Liver (tissue), 9 donors: Measurements from ENCODE around the gene STK11. TPM values are rescaled to one million over a fixed set of nuclear protein-coding genes. Genes with fewer than 3 reads are reported as not detected.

Experiments used
- DNase-seq: peaks from one replicate; pipeline ENCODE4 v3.0.0-alpha.2; 2017; ENCODE audit warnings: low spot score
- H3K27ac ChIP-seq, 2 donors: one replicate each; pipeline ENCODE4 v1.7.0; 2013; ENCODE audit warnings: inconsistent platforms in 2 of 2, low read length in 2 of 2, control low read depth in 1 of 2, low read depth in 1 of 2, mild to moderate bottlenecking in 1 of 2
- H3K27me3 ChIP-seq, 4 donors: one replicate each; pipeline versions ENCODE4 v1.6.1 to v1.7.0; 2013; ENCODE audit warnings: low read length in 3 of 4, inconsistent platforms in 1 of 4, mild to moderate bottlenecking in 1 of 4, moderate library complexity in 1 of 4; ENCODE audit not compliant: control insufficient read depth in 4 of 4, insufficient read depth in 4 of 4
- H3K36me3 ChIP-seq, 4 donors: one replicate each; pipeline versions ENCODE4 v1.6.1 to v1.7.0; 2013; ENCODE audit warnings: low read length in 3 of 4, mild to moderate bottlenecking in 3 of 4, low read depth in 1 of 4, moderate library complexity in 1 of 4; ENCODE audit not compliant: control insufficient read depth in 4 of 4, insufficient read depth in 3 of 4
- H3K4me1 ChIP-seq, 4 donors: one replicate each; pipeline versions ENCODE4 v1.6.1 to v1.7.0; 2013; ENCODE audit warnings: low read length in 3 of 4, mild to moderate bottlenecking in 3 of 4, moderate library complexity in 1 of 4; ENCODE audit not compliant: control insufficient read depth in 4 of 4, insufficient read depth in 4 of 4
- H3K4me3 ChIP-seq, 3 donors: one replicate each; pipeline versions ENCODE4 v1.6.1 to v1.7.0; 2013; ENCODE audit warnings: low read length in 3 of 3, control low read depth in 1 of 3, low read depth in 1 of 3, mild to moderate bottlenecking in 1 of 3
- H3K9ac ChIP-seq, 2 donors: one replicate each; pipeline ENCODE4 v1.7.0; 2013; ENCODE audit warnings: low read length in 2 of 2, mild to moderate bottlenecking in 2 of 2, moderate library complexity in 2 of 2, control low read depth in 1 of 2, low read depth in 1 of 2
- H3K9me3 ChIP-seq, 4 donors: one replicate each; pipeline versions ENCODE4 v1.6.1 to v1.7.0; 2013; ENCODE audit warnings: low read length in 3 of 4; ENCODE audit not compliant: control insufficient read depth in 4 of 4
- GABPA ChIP-seq, 2 donors: IDR thresholded peaks in 1 of 2; conservative IDR thresholded peaks in 1 of 2; 2 replicates each; pipeline ENCODE4 v1.6.1; 2016; ENCODE audit warnings: antibody characterized with exemption in 2 of 2, mild to moderate bottlenecking in 1 of 2, moderate library complexity in 1 of 2
- NR2F2 ChIP-seq: IDR thresholded peaks from 2 replicates; pipeline ENCODE4 v1.6.1; 2016; ENCODE audit warnings: antibody characterized with exemption
- RAD21 ChIP-seq, 2 donors: IDR thresholded peaks; 2 replicates each; pipeline ENCODE4 v1.6.1; 2016; ENCODE audit warnings: antibody characterized with exemption in 2 of 2, mild to moderate bottlenecking in 2 of 2
- RXRA ChIP-seq, 2 donors: IDR thresholded peaks; 2 replicates each; pipeline ENCODE4 v1.6.1; 2017 to 2018; ENCODE audit warnings: antibody characterized with exemption in 2 of 2, mild to moderate bottlenecking in 1 of 2
- SP1 ChIP-seq: IDR thresholded peaks from 2 replicates; pipeline ENCODE4 v1.6.1; 2018; ENCODE audit warnings: antibody characterized with exemption, mild to moderate bottlenecking
- WGBS: extraction: QIAGEN DNeasy Blood & Tissue Kit; methylation state at CpG from one replicate; pipeline ENCODE4 v1.1.7; 2013; 5-methylcytosine and 5-hydroxymethylcytosine counted together
- polyA plus RNA-seq, 2 donors: library from polyadenylated mRNA; stranded (reverse) in 1 of 2; unstranded in 1 of 2; fragments of 200-250 nt in 1 of 2; fragments of >200 nt in 1 of 2; fragmentation: Nextera tagmentation in 1 of 2; extraction: Ambion mirVana in 1 of 2; gene quantifications; one replicate each; pipeline versions ENCODE4 v1.2.1 to v1.2.3, GENCODE V29; 2013 to 2015
- total RNA-seq, 2 donors: library from RNA; depleted of rRNA; stranded (reverse); fragments of >200 nt; gene quantifications; one replicate each; pipeline ENCODE4 v1.2.3, GENCODE V29; 2014
- TF ChIP-seq, protein P1 (sequence below): IDR thresholded peaks from 2 replicates; pipeline ENCODE4 v1.6.1; 2016; ENCODE audit warnings: antibody characterized with exemption
- TF ChIP-seq, protein P2 (sequence below): fragments of 150-350 bp; IDR thresholded peaks from 2 replicates; pipeline ENCODE4 v1.5.1; 2017; ENCODE audit warnings: improper control_type of control experiment, low read depth, low read length; ENCODE audit not compliant: missing input control
- donor health status: healthy.
- donor health status: healthy.
- donor health status: healthy.
- donor health status: healthy.
- donor health status: healthy.

STK11 gene
- total and polyA plus RNA-seq, 4 donors = 3.0 to 126 (median 35.5) TPM

DNA sequence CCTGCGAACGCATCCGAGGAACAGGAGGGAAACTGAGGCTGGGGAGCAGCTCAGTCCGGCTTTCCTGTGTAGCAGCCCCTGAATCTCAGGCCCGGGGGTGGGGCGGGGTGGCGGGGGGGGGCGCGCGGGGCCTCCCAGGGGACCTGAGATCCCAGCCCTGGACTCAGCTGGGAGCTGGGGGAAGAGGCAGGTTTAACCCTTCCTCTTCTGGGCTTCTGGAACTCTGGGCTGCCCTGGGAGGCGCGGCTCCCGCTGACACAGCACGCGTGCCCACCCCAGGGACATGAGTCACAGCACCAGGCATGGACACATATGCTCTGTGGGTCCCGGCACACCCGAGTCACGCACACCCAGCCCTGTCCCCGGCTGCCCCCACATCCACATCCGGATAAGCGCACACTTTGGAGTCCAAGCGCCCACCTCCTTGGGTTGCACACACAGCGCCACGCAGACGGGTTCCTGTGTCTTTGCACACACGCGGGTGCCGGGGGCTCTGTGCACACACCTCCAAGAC lies 60.1 kb downstream of the STK11 start (continued):
- TF ChIP-seq GABPA (IDR thresholded peaks at IDR 0.05 in 1 of 2, conservative IDR thresholded peaks at IDR 0.05 in 1 of 2) = no peak
- TF ChIP-seq NR2F2 = no peak
- TF ChIP-seq, protein P1, sequence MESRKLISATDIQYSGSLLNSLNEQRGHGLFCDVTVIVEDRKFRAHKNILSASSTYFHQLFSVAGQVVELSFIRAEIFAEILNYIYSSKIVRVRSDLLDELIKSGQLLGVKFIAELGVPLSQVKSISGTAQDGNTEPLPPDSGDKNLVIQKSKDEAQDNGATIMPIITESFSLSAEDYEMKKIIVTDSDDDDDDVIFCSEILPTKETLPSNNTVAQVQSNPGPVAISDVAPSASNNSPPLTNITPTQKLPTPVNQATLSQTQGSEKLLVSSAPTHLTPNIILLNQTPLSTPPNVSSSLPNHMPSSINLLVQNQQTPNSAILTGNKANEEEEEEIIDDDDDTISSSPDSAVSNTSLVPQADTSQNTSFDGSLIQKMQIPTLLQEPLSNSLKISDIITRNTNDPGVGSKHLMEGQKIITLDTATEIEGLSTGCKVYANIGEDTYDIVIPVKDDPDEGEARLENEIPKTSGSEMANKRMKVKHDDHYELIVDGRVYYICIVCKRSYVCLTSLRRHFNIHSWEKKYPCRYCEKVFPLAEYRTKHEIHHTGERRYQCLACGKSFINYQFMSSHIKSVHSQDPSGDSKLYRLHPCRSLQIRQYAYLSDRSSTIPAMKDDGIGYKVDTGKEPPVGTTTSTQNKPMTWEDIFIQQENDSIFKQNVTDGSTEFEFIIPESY = no peak
- no peak for TF ChIP-seq SP1
- TF ChIP-seq, protein P2, sequence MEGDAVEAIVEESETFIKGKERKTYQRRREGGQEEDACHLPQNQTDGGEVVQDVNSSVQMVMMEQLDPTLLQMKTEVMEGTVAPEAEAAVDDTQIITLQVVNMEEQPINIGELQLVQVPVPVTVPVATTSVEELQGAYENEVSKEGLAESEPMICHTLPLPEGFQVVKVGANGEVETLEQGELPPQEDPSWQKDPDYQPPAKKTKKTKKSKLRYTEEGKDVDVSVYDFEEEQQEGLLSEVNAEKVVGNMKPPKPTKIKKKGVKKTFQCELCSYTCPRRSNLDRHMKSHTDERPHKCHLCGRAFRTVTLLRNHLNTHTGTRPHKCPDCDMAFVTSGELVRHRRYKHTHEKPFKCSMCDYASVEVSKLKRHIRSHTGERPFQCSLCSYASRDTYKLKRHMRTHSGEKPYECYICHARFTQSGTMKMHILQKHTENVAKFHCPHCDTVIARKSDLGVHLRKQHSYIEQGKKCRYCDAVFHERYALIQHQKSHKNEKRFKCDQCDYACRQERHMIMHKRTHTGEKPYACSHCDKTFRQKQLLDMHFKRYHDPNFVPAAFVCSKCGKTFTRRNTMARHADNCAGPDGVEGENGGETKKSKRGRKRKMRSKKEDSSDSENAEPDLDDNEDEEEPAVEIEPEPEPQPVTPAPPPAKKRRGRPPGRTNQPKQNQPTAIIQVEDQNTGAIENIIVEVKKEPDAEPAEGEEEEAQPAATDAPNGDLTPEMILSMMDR = no peak

DNA sequence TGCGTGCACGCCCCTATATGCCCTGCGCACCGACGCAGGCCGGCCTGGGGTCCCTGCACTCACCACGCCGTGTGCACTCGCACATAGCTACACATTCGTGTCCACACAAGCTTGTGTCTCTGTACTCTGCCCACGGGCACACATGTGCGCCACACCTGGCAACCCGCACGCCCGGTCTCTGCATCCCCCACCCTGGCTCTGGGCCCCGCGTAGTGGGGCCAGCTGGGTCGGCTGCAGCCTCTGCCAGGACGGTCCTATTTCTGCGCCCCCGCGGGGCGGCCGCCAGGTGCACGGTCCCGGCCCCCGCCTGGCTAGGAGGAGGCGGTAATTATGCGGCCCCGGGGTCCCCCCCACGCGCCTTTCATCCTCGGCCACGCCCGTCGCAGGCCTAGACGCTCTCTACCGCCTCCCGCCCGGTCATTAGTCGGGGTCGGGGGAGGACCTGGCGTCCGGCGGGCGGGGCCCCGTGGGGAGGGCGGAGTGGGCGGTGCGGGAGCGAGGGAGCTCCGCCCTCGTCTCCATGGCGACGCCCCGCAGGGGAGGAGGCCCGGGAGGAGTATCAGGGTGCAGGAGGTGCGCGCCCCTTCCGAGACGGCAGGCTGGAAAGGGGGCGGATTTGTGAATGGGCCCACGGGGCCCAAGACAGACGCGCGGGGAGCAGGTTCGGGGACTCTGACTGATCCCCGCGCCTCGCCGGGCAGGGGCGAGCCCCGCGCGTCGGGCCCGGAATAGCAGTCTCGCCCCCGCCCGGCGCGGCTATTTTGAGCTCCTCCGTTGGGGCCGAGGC lies 60.7 kb downstream of the STK11 start:
- peak; percentile 37 for TF ChIP-seq SP1
- TF ChIP-seq RXRA (IDR thresholded peaks at IDR 0.05) = peak in 1 of 2 donors; percentile 18
- no peak for TF ChIP-seq NR2F2
- no peaks in the 10 kb centered on the region for H3K27me3 ChIP-seq
- peak overlapping the region in 1 of 2 donors; percentile 21 for H3K9ac ChIP-seq
- peak; percentile 93 for DNase-seq
- H3K27ac ChIP-seq = peak overlapping the region; percentile 73 to 80
- WGBS = 5% methylated on average over 84 of the region's 84 CpGs
- H3K4me1 ChIP-seq = peaks cover 40 to 69% (median 54%) of the 10 kb centered on the region in 4 donors
- peak overlapping the region in 1 of 3 donors; percentile 55 for H3K4me3 ChIP-seq
- peaks cover 0 to 3% (median 2%) of the 10 kb centered on the region in 4 donors for H3K36me3 ChIP-seq
- no peaks in the 10 kb centered on the region for H3K9me3 ChIP-seq

DNA sequence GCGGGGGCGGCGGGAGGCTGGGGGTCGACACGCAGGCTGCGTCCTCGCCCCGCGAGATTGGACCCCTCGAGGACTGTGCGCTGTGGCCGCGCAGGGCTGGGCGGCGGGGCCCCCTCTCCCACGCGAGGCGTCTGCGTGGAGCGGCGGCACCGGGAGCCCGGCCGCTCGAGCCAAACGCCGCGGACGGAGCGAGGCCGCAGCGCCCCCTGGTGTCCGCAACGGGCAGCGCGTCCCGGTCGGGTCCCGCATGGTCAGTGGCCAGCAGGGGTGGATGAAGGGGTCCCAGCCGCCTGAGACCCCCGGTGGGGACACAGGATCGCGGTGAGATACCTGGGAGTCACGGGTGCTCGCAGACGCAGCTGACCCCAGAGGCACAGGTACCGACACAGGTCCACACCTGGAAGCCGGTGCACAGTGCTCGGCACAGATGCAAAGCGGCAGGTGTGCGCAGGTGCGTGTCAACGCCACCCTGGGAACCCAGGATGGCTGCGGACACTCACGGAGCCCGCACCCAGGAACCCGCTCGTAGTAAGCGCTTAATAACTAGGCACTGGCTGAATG lies 61.4 kb downstream of the STK11 start:
- Histone ChIP-seq H3K4me3 (peak overlapping the region in 1 of 3 donors; percentile 55), H3K9me3 (no peaks in the 10 kb centered on the region), H3K27ac (peak overlapping the region; percentile 73 to 80), H3K4me1 (peaks cover 39 to 69% (median 56%) of the 10 kb centered on the region in 4 donors), H3K36me3 (peaks cover 2 to 8% (median 5%) of the 10 kb centered on the region in 4 donors), H3K9ac (peak overlapping the region in 1 of 2 donors; percentile 21), H3K27me3 (no peaks in the 10 kb centered on the region)
- WGBS = 1% methylated on average over 59 of the region's 59 CpGs
- peak; percentile 93 for DNase-seq
- TF ChIP-seq, protein P2 = peak; percentile 92
- TF ChIP-seq RAD21 (IDR thresholded peaks at IDR 0.05) (peak; percentile 66 to 79), GABPA (IDR thresholded peaks at IDR 0.05 in 1 of 2, conservative IDR thresholded peaks at IDR 0.05 in 1 of 2) (no peak)
